Stimulated activated CD8-positive, alpha-beta memory T cell treated with anti-CD3 and anti-CD28 coated beads, Interleukin-7, amount 100 ng/mL, for 48 hours (primary cell): ENCODE data around the gene DCUN1D3.
"Not testable (repeated sequence)": the region's sequence is repeated elsewhere in the genome, so short reads cannot be mapped to it uniquely, and the experiment has no call there.

Experiments
- DNase-seq, 2 donors: peaks; one replicate each; pipeline ENCODE4 v3.0.0-alpha.2; 2020; ENCODE audit warnings: low read depth in 1 of 2; ENCODE audit errors: extremely low read depth in 1 of 2

The DCUN1D3 gene

GRCh38 chr16:20866145-20866772, 33.9 kb downstream of the DCUN1D3 start:
- DNase-seq = no peak

- DNase-seq = no peak
Observed at GRCh38 chr16:20865420-20866131, 34.6 kb downstream of the DCUN1D3 start.

GRCh38 chr16:20864376-20864775, 35.8 kb downstream of the DCUN1D3 start:
- not testable (repeated sequence) for DNase-seq

GRCh38 chr16:20862162-20862960, 37.8 kb downstream of the DCUN1D3 start:
- DNase-seq = no peak

GRCh38 chr16:20860995-20861394, 39.2 kb downstream of the DCUN1D3 start:
- DNase-seq = not testable (repeated sequence)

GRCh38 chr16:20860361-20860760, 39.8 kb downstream of the DCUN1D3 start:
- no peak for DNase-seq

GRCh38 chr16:20859699-20860098, 40.5 kb downstream of the DCUN1D3 start:
- no peak for DNase-seq

- no peak for DNase-seq
Observed at GRCh38 chr16:20859229-20859628, 40.9 kb downstream of the DCUN1D3 start.

GRCh38 chr16:20857281-20857680, 42.9 kb downstream of the DCUN1D3 start:
- no peak for DNase-seq

- no peak for DNase-seq
Observed at GRCh38 chr16:20854963-20855362, 45.2 kb downstream of the DCUN1D3 start.

- no peak for DNase-seq
Observed at GRCh38 chr16:20853981-20854620, 46.1 kb downstream of the DCUN1D3 start.

GRCh38 chr16:20853143-20853542, 47.0 kb downstream of the DCUN1D3 start:
- no peak for DNase-seq

GRCh38 chr16:20851601-20852000, 48.6 kb downstream of the DCUN1D3 start:
- no peak for DNase-seq

- no peak for DNase-seq
Observed at GRCh38 chr16:20850981-20851380, 49.2 kb downstream of the DCUN1D3 start.

GRCh38 chr16:20849589-20850390, 50.4 kb downstream of the DCUN1D3 start:
- DNase-seq = peak in 1 of 2 donors; percentile 27

- no peak for DNase-seq
Observed at GRCh38 chr16:20847550-20847949, 52.6 kb downstream of the DCUN1D3 start.

- DNase-seq = no peak
Observed at GRCh38 chr16:20846551-20846950, 53.6 kb downstream of the DCUN1D3 start.

GRCh38 chr16:20846030-20846429, 54.1 kb downstream of the DCUN1D3 start:
- DNase-seq = no peak

GRCh38 chr16:20844588-20844987, 55.6 kb downstream of the DCUN1D3 start:
- peak in 1 of 2 donors; percentile 8 for DNase-seq

GRCh38 chr16:20844054-20844453, 56.1 kb downstream of the DCUN1D3 start:
- DNase-seq = no peak
